NOMO-1 treated with DMSO at 0.1 percent for 48 hours (cell line): Measurements from ENCODE around the gene ANKRD18B.
A peak's percentile ranks its signal among the peaks of the same experiment; 100 is the strongest.
"Not testable (repeated sequence)": the region's sequence is repeated elsewhere in the genome, so short reads cannot be mapped to it uniquely, and the experiment has no call there.

Source experiments
- DNase-seq: peaks from one replicate; lab custom pipeline; 2025; ENCODE audit not compliant: unreplicated experiment; lab: John Stamatoyannopoulos, UW

Gene ANKRD18B

DNA sequence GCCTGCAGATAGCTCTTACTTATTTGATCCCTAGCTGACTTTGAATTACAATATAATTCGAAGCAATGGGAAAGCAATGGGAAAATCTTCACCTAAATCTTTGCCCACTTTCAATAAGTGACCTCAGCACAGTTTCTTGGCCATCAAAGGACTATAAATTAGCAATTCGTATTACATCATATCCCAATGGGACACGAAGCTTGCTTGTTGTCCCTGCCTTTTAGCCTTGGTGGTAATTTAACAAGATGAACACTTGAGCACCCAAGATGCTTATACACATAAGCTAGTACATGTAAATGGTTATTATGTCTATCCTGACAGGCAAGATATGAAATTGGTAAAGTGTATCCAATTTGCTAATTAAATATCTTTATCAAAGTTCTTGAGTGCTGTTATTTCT, 9.9 kb downstream of the ANKRD18B start:
- not testable (repeated sequence) for DNase-seq

DNA sequence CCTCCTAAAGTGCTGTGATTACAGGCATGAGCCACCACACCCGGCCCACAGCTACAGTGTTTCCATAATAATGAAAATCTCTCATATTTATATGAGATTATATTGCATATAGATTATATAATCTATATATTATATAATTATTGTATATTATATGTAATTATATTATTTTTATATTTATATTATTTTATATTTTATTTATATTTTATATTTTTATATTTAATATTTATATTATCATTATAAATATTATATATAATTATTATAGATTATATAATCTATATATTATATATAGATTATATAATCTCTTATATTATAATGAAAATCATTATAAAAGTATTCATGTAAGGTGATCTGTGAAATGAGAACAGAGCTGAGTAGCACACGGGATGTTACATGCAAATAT, 11.5 kb downstream of the ANKRD18B start:
- DNase-seq, result no peak

DNA sequence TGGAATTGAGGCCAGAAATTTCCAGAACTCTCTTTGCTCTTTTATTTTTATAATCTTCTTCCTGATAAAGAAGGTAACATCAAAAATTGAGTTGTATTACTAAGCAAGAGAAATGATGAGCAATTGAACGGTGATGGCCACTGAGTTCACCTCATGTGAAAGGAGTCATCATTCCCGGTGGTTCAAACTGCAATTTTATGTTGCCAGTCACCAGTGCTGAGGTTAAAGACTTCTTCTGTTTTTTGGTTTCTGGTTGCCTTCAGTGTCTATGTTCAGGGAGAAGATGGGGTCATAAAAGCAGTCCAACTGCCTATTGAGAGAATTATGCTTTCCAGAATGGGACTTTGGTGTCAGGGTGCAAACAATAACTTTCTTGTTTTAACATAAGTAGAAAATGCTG, 19.4 kb downstream of the ANKRD18B start:
- not testable (repeated sequence) for DNase-seq

GRCh38 chr9:33545715-33546114, 21.7 kb downstream of the ANKRD18B start:
- not testable (repeated sequence) for DNase-seq

DNA sequence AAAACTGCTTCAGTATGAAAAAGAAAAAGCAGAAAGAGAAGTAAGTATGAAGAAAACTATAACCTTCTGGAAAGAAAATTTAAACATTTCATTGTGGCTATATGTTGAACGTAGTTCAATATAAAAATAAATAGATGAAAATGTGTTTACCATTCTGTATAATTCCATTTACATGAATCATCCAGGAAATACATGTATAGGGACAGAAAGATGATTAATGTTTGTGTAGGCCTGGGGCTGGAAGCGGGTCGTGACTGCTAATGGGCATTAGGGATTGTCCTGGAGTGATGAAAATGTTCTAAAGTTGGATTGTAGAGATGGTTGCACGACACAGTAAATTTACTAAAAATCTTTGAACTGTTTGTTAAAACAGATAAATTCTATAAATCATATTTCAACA, 24.8 kb downstream of the ANKRD18B start:
- not testable (repeated sequence) for DNase-seq

GRCh38 chr9:33549418-33549817, 25.4 kb downstream of the ANKRD18B start:
- not testable (repeated sequence) for DNase-seq

DNA sequence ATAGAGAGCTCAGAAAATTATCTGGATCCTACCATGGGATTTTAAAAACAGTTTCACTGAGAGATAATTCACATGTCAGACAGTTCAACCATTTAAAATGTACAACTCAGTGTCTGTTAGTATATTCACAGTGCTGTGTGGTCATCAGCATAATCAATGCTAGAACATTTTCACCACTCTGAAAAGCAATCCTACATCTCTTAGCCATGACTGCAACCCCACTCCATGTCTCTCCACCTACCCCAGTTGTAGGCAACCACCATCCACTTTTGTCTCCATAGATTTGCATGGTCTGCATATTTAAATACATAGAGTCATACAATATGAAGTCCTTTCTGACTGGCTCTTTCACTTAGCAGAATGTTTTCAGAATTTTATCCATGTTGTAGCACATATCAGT, 27.1 kb downstream of the ANKRD18B start:
- DNase-seq, result not testable (repeated sequence)

GRCh38 chr9:33552315-33552725, 28.3 kb downstream of the ANKRD18B start:
- DNase-seq, result not testable (repeated sequence)

DNA sequence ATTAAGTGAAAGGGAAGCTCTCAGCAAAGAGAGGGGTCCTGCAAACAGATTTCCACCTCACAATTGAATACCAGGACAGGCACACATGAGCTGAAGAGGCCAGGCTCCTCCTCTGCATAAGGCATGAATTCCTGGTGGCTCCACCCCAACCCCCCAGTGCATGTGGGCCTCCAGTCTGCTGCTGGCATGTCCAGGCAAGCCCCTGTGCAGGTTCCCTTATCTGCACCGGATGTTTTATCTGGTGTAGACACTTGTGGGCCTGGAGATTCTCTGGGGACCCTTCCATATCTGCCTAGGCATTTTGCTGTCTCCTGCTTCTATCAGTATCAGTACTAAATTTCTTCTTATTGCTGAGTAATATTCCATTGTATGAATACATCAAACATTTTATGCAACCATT, 36.2 kb downstream of the ANKRD18B start:
- not testable (repeated sequence) for DNase-seq

- DNase-seq, result peak; percentile 26
Observed at GRCh38 chr9:33562196-33562595, 38.1 kb downstream of the ANKRD18B start.

DNA sequence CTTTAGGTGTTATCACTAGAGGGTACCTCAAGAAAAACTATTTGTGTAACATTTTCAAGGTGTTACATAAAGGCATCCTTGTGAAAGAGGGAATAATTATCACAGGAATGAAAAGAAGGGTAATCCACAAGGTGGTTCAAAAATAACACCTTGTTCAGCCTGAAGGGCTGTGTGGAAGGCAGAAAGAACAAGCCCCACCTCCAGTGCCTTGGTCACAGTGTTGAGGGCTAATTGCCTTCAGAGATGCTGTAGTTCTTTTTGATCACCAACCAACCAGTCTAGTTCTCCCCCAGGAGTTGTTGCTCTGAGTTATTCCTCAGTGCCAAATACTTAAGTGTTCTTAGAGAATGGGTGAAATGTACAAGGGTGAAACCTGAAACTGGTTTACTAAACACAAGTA, 43.7 kb downstream of the ANKRD18B start:
- DNase-seq, result not testable (repeated sequence)

GRCh38 chr9:33577786-33578185, 53.7 kb downstream of the ANKRD18B start:
- DNase-seq, result not testable (repeated sequence)

DNA sequence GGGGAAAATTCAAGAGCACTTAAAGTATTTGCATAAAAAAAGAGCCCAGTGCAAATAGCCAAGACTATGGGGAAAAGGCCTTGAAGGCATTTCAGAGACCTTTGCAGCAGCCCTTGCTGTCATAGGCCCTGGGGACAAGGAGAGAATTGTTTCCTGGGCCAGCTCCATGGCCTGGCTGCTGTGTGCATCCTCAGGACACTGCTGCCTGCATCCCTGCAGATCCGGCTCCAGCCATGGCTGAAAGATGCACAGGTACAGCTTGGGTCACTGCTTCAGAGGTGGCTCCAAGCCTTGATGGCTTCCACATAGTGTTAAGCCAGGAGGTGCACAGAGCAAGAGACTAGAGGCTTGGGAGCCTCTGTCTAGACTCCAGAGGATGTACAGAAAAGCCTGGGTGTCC, 55.9 kb downstream of the ANKRD18B start:
- not testable (repeated sequence) for DNase-seq

- peak; percentile 90 for DNase-seq
Observed at GRCh38 chr9:33582686-33583085, 58.6 kb downstream of the ANKRD18B start.

DNA sequence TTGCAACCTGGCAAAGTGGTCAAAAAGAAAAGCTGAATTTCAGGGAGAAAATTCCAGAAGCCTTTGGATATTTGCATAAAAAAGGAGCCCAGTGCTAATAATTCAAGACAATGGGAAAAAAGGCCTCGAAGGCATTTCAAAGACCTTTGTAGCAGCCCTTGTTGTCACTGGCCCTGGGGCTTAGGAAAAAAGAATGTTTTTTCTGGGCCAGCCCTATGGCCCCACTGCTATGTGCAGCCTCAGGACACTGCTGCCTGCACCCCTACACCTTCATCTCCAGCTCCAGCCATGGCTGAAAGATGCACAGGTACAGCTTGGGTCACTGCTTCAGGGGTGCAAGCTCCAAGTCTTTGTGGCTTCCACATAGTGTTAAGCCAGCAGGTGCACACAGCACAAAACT, 62.1 kb downstream of the ANKRD18B start:
- not testable (repeated sequence) for DNase-seq

GRCh38 chr9:33587799-33588198, 63.7 kb downstream of the ANKRD18B start:
- not testable (repeated sequence) for DNase-seq

GRCh38 chr9:33588876-33589275, 64.8 kb downstream of the ANKRD18B start:
- DNase-seq, result not testable (repeated sequence)

DNA sequence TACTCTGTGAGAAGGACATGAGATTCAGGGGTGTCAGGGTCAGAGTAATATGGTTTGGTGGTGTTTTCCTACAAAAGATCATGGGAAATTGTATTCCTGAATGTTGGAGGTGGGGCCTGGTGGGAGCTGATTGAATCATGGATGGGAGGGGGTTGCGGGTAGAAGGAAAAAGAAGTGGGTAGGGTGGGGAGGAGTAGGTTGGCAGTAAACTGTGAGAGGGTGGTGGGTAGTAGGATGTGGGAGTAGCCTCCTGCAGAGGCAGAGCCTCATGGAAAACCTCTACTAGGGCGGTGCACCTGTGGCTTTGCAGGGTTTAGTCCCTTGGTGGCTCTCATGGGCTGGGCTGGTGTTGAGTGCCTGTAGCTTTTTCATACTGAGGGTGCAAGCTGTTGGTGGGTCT, 66.8 kb downstream of the ANKRD18B start:
- not testable (repeated sequence) for DNase-seq

DNA sequence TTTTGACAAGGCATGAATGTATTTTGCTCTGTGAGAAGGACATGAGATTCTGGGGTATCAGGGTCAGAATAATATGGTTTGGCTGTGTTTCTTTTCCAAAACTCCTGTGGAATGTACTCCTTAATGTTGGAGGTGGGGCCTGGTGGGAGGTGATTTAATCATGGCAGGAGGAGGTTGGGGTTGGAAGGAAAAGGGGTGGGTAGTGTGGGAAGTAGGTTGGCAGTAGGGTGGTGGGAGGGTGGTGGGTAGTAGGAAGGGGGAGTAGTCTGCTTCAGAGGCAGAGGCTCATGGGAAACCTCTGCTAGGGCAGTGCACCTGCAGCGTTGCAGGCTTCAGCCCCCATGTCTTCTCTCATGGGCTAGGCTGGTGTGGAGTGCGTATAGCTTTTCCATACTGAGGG, 72.9 kb downstream of the ANKRD18B start:
- not testable (repeated sequence) for DNase-seq

DNA sequence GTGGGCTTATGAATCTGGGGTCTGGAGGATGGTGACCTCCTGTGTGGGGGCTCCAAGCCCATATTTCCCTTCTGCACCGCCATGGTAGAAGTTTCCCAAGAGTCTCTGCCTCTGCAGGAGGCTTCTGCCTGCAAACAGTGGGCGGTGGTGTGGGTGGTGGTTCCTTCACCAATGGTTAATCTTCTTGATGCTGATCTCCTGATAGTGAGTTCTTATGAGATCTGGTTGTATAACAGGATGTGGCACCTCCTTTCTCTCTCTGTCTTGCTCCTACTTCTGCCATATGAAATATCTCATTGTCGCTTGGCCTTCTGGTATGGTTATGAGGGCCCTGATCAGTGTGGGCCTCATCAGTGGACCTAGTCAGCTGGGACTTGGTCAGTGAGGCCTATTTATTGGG, 73.3 kb downstream of the ANKRD18B start:
- DNase-seq, result not testable (repeated sequence)

- DNase-seq, result not testable (repeated sequence)
Observed at GRCh38 chr9:33598796-33599379, 74.8 kb downstream of the ANKRD18B start.

- not testable (repeated sequence) for DNase-seq
Observed at GRCh38 chr9:33600911-33601310, 76.9 kb downstream of the ANKRD18B start.

GRCh38 chr9:33604249-33604648, 80.2 kb downstream of the ANKRD18B start:
- DNase-seq, result not testable (repeated sequence)
